ENCODE data around the gene THAP4.

DNA sequence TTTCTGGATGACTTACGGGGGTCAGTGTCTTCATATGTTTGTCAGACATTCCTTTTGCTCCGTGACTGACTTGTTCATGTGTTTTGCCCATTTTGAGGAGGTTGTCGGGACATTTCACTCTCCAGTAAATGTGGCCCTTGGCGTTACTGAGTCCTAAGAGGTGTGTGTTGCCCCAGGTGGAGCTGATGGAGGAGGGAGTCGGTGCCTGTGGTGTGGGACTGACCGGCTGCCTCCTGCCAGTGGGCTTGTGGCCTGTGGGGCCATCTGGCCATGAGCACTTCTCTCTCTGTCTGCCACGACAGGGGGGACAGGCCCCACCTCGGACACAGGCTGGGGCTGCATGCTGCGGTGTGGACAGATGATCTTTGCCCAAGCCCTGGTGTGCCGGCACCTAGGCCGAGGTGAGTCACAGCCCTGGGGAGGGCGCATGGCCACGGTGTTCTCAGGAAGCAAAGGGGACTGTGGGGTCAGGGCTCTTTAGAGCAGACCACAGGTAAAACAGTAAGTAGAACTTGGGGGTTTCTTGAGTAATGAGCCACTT lies 16.3 kb upstream of the THAP4 start:
- TF ChIP-seq, protein P1, sequence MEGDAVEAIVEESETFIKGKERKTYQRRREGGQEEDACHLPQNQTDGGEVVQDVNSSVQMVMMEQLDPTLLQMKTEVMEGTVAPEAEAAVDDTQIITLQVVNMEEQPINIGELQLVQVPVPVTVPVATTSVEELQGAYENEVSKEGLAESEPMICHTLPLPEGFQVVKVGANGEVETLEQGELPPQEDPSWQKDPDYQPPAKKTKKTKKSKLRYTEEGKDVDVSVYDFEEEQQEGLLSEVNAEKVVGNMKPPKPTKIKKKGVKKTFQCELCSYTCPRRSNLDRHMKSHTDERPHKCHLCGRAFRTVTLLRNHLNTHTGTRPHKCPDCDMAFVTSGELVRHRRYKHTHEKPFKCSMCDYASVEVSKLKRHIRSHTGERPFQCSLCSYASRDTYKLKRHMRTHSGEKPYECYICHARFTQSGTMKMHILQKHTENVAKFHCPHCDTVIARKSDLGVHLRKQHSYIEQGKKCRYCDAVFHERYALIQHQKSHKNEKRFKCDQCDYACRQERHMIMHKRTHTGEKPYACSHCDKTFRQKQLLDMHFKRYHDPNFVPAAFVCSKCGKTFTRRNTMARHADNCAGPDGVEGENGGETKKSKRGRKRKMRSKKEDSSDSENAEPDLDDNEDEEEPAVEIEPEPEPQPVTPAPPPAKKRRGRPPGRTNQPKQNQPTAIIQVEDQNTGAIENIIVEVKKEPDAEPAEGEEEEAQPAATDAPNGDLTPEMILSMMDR (IDR thresholded peaks at IDR 0.05), result no peak
- no peak for TF ChIP-seq NFYB (CRISPR knock-in tag; conservative IDR thresholded peaks at IDR 0.05; ENCODE audit: low read depth)
- no peak for TF ChIP-seq ZNF219 (CRISPR knock-in tag; IDR thresholded peaks at IDR 0.05; ENCODE audit: borderline replicate concordance)
- TF ChIP-seq, protein P2, sequence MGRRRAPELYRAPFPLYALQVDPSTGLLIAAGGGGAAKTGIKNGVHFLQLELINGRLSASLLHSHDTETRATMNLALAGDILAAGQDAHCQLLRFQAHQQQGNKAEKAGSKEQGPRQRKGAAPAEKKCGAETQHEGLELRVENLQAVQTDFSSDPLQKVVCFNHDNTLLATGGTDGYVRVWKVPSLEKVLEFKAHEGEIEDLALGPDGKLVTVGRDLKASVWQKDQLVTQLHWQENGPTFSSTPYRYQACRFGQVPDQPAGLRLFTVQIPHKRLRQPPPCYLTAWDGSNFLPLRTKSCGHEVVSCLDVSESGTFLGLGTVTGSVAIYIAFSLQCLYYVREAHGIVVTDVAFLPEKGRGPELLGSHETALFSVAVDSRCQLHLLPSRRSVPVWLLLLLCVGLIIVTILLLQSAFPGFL (CRISPR knock-in tag; IDR thresholded peaks at IDR 0.05; ENCODE audit: borderline replicate concordance), result no peak
- no peak for TF ChIP-seq JUN (CRISPR knock-in tag; IDR thresholded peaks at IDR 0.05)
- TF ChIP-seq, protein P3, sequence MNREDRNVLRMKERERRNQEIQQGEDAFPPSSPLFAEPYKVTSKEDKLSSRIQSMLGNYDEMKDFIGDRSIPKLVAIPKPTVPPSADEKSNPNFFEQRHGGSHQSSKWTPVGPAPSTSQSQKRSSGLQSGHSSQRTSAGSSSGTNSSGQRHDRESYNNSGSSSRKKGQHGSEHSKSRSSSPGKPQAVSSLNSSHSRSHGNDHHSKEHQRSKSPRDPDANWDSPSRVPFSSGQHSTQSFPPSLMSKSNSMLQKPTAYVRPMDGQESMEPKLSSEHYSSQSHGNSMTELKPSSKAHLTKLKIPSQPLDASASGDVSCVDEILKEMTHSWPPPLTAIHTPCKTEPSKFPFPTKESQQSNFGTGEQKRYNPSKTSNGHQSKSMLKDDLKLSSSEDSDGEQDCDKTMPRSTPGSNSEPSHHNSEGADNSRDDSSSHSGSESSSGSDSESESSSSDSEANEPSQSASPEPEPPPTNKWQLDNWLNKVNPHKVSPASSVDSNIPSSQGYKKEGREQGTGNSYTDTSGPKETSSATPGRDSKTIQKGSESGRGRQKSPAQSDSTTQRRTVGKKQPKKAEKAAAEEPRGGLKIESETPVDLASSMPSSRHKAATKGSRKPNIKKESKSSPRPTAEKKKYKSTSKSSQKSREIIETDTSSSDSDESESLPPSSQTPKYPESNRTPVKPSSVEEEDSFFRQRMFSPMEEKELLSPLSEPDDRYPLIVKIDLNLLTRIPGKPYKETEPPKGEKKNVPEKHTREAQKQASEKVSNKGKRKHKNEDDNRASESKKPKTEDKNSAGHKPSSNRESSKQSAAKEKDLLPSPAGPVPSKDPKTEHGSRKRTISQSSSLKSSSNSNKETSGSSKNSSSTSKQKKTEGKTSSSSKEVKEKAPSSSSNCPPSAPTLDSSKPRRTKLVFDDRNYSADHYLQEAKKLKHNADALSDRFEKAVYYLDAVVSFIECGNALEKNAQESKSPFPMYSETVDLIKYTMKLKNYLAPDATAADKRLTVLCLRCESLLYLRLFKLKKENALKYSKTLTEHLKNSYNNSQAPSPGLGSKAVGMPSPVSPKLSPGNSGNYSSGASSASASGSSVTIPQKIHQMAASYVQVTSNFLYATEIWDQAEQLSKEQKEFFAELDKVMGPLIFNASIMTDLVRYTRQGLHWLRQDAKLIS (CRISPR knock-in tag; IDR thresholded peaks at IDR 0.05; ENCODE audit: borderline replicate concordance), result no peak
- no peak for TF ChIP-seq SP1 (CRISPR knock-in tag; conservative IDR thresholded peaks at IDR 0.05)
- TF ChIP-seq, protein P4, sequence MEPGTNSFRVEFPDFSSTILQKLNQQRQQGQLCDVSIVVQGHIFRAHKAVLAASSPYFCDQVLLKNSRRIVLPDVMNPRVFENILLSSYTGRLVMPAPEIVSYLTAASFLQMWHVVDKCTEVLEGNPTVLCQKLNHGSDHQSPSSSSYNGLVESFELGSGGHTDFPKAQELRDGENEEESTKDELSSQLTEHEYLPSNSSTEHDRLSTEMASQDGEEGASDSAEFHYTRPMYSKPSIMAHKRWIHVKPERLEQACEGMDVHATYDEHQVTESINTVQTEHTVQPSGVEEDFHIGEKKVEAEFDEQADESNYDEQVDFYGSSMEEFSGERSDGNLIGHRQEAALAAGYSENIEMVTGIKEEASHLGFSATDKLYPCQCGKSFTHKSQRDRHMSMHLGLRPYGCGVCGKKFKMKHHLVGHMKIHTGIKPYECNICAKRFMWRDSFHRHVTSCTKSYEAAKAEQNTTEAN (CRISPR knock-in tag; IDR thresholded peaks at IDR 0.05), result no peak
- TF ChIP-seq TEAD4 (CRISPR knock-in tag; IDR thresholded peaks at IDR 0.05), result no peak
- TF ChIP-seq SMAD3 (CRISPR knock-in tag; IDR thresholded peaks at IDR 0.05; ENCODE audit: borderline replicate concordance), result no peak
- TF ChIP-seq, protein P5, sequence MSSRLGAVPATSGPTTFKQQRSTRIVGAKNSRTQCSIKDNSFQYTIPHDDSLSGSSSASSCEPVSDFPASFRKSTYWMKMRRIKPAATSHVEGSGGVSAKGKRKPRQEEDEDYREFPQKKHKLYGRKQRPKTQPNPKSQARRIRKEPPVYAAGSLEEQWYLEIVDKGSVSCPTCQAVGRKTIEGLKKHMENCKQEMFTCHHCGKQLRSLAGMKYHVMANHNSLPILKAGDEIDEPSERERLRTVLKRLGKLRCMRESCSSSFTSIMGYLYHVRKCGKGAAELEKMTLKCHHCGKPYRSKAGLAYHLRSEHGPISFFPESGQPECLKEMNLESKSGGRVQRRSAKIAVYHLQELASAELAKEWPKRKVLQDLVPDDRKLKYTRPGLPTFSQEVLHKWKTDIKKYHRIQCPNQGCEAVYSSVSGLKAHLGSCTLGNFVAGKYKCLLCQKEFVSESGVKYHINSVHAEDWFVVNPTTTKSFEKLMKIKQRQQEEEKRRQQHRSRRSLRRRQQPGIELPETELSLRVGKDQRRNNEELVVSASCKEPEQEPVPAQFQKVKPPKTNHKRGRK (CRISPR knock-in tag; IDR thresholded peaks at IDR 0.05; ENCODE audit: borderline replicate concordance), result no peak

All from WTC11 (cell line).